GM13977 (cell line): ENCODE data around the gene TOPBP1.
"Not testable (repeated sequence)": the region's sequence is repeated elsewhere in the genome, so short reads cannot be mapped to it uniquely, and the experiment has no call there.

Source experiments
- DNase-seq: peaks from one replicate; pipeline ENCODE4 v3.0.0; 2012; ENCODE audit warnings: low spot score
- CTCF ChIP-seq: IDR thresholded peaks from 2 replicates; pipeline ENCODE4 v1.5.1; 2012; ENCODE audit warnings: mild to moderate bottlenecking, control low read depth; ENCODE audit not compliant: insufficient read depth; ENCODE audit errors: extremely low read depth, missing control alignments
- in situ Hi-C: fragments of 300-500 bp; cut with MboI; formaldehyde crosslinking; loops from one replicate; pipeline ENCODE4 v1.12.0; 2022; ENCODE audit warnings: low sequenced_read_pairs, low pct_unique_long_range_greater_than_20kb, mixed read lengths, inconsistent platforms; ENCODE audit not compliant: unreplicated experiment

The TOPBP1 gene

GRCh38 chr3:133693821-133694220, 32.1 kb upstream of the TOPBP1 start:
- no peak for TF ChIP-seq CTCF
- in situ Hi-C loops, result no loop called here

GRCh38 chr3:133692759-133693158, 31.0 kb upstream of the TOPBP1 start:
- DNase-seq, result no peak
- in situ Hi-C loops, result no loop called here
- no peak for TF ChIP-seq CTCF

More at GRCh38 chr3:133693821-133694220, 32.1 kb upstream of the TOPBP1 start:
- DNase-seq, result no peak

- no peak for TF ChIP-seq CTCF
- in situ Hi-C loops, result no loop called here
- no peak for DNase-seq
Observed at GRCh38 chr3:133691273-133692107, 29.7 kb upstream of the TOPBP1 start.

GRCh38 chr3:133677993-133678392, 16.3 kb upstream of the TOPBP1 start:
- in situ Hi-C loops, DNase-seq: not testable (repeated sequence)

- no peak for TF ChIP-seq CTCF
- no peak for DNase-seq
- in situ Hi-C loops, result no loop called here
Observed at GRCh38 chr3:133676336-133677118, 14.8 kb upstream of the TOPBP1 start.

GRCh38 chr3:133675631-133676335, 14.0 kb upstream of the TOPBP1 start:
- in situ Hi-C loops, result no loop called here
- TF ChIP-seq CTCF, result no peak
- DNase-seq, result no peak
